ENCODE results near the gene KMT2C. TPM values are rescaled to one million over a fixed set of nuclear protein-coding genes. Genes with fewer than 3 reads are reported as not detected.
A peak's percentile ranks its signal among the peaks of the same experiment; 100 is the strongest.

The KMT2C gene
- total and polyA plus RNA-seq, 2 experiments from 2014 or later = 21.9 to 47.7 TPM

DNA sequence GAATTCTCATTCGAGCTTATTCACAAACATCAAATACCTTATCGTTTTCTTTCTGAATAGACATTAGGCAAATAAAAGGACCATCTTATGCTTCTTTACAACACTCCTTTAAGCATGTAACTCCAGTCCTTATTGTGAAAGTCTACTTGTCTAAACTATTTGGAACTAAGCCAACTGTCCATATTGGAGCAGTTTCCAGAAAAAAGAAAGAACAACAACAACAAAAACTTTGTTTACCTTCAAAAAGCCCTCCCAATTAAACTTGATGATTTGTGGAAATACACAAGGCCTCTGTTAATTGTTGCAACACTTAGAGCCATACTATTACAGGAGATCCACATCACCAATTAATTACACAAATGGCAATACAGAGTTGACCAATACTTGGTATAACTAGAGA is 246.7 kb downstream of the KMT2C start:
- 90% methylated on average over 2 of the region's 2 CpGs for WGBS (ENCODE audit: low lambda C conversion rate, missing lambda C conversion rate)
- TF ChIP-seq EZH2phosphoT487 (IDR thresholded peaks at IDR 0.05; ENCODE audit: low read depth, severe bottlenecking, unreplicated experiment) (no peak), EZH2 (IDR thresholded peaks at IDR 0.05; ENCODE audit: borderline replicate concordance) (no peak), CTCF (IDR thresholded peaks at IDR 0.05; ENCODE audit: poor library complexity) (no peak)
- DNase-seq (ENCODE audit: low spot score) = no peak
- Histone ChIP-seq H3K9me2 (replicated peaks; ENCODE audit: insufficient read depth) (no peaks in the 10 kb centered on the region), H3K27me3 (no peaks in the 10 kb centered on the region), H3K27ac (no peak overlapping the region), H2AFZ (no peak overlapping the region), H3K36me3 (replicated peaks; ENCODE audit: insufficient read depth, low read depth) (peaks cover 3% of the 10 kb centered on the region), H4K20me1 (ENCODE audit: insufficient read depth, poor library complexity, severe bottlenecking) (no peaks in the 10 kb centered on the region), H3K4me3 (no peak overlapping the region), H3K4me2 (no peak overlapping the region), H3K79me2 (no peaks in the 10 kb centered on the region), H3K9me3 (ENCODE audit: low read depth) (no peaks in the 10 kb centered on the region), H3K4me1 (ENCODE audit: insufficient read depth) (no peaks in the 10 kb centered on the region)

GRCh38 chr7:152185558-152185957 is 250.2 kb downstream of the KMT2C start:
- Histone ChIP-seq H3K4me2 (no peak overlapping the region), H3K36me3 (replicated peaks; ENCODE audit: insufficient read depth, low read depth) (peaks cover 3% of the 10 kb centered on the region), H3K27ac (no peak overlapping the region), H2AFZ (no peak overlapping the region), H3K9me3 (ENCODE audit: low read depth) (no peaks in the 10 kb centered on the region), H3K4me3 (no peak overlapping the region), H3K79me2 (no peaks in the 10 kb centered on the region), H3K27me3 (no peaks in the 10 kb centered on the region), H3K9me2 (replicated peaks; ENCODE audit: insufficient read depth) (no peaks in the 10 kb centered on the region), H4K20me1 (ENCODE audit: insufficient read depth, poor library complexity, severe bottlenecking) (peaks cover 3% of the 10 kb centered on the region), H3K4me1 (ENCODE audit: insufficient read depth) (no peaks in the 10 kb centered on the region)
- TF ChIP-seq CTCF (IDR thresholded peaks at IDR 0.05; ENCODE audit: poor library complexity) (no peak), EZH2phosphoT487 (IDR thresholded peaks at IDR 0.05; ENCODE audit: low read depth, severe bottlenecking, unreplicated experiment) (no peak), EZH2 (IDR thresholded peaks at IDR 0.05; ENCODE audit: borderline replicate concordance) (no peak)
- no peak for DNase-seq (ENCODE audit: low spot score)
- 77% methylated on average over 4 of the region's 4 CpGs for WGBS (ENCODE audit: low lambda C conversion rate, missing lambda C conversion rate)

GRCh38 chr7:152180587-152180986 is 255.2 kb downstream of the KMT2C start:
- no peak overlapping the region for H3K4me2 ChIP-seq
- no peaks in the 10 kb centered on the region for H3K4me1 ChIP-seq (ENCODE audit: insufficient read depth)
- no peak for TF ChIP-seq EZH2 (IDR thresholded peaks at IDR 0.05; ENCODE audit: borderline replicate concordance)
- no peak for TF ChIP-seq CTCF (IDR thresholded peaks at IDR 0.05; ENCODE audit: poor library complexity)
- no peak for TF ChIP-seq EZH2phosphoT487 (IDR thresholded peaks at IDR 0.05; ENCODE audit: low read depth, severe bottlenecking, unreplicated experiment)
- peak; percentile 11 for DNase-seq (ENCODE audit: low spot score)
- H3K36me3 ChIP-seq (replicated peaks; ENCODE audit: insufficient read depth, low read depth) = peaks cover 5% of the 10 kb centered on the region
- H4K20me1 ChIP-seq (ENCODE audit: insufficient read depth, poor library complexity, severe bottlenecking) = peaks cover 3% of the 10 kb centered on the region
- H3K27me3 ChIP-seq = no peaks in the 10 kb centered on the region
- H2AFZ ChIP-seq = no peak overlapping the region
- no peak overlapping the region for H3K27ac ChIP-seq
- no peaks in the 10 kb centered on the region for H3K79me2 ChIP-seq
- no peaks in the 10 kb centered on the region for H3K9me3 ChIP-seq (ENCODE audit: low read depth)
- H3K4me3 ChIP-seq = no peak overlapping the region
- 100% methylated on average over 1 of the region's 1 CpG for WGBS (ENCODE audit: low lambda C conversion rate, missing lambda C conversion rate)
- no peaks in the 10 kb centered on the region for H3K9me2 ChIP-seq (replicated peaks; ENCODE audit: insufficient read depth)

- no peak overlapping the region for H3K27ac ChIP-seq
- H3K79me2 ChIP-seq = no peaks in the 10 kb centered on the region
- H3K4me3 ChIP-seq = no peak overlapping the region
- no peaks in the 10 kb centered on the region for H3K27me3 ChIP-seq
- H3K36me3 ChIP-seq (replicated peaks; ENCODE audit: insufficient read depth, low read depth) = peaks cover 4% of the 10 kb centered on the region
- H3K4me2 ChIP-seq = no peak overlapping the region
- no peaks in the 10 kb centered on the region for H3K9me3 ChIP-seq (ENCODE audit: low read depth)
- H4K20me1 ChIP-seq (ENCODE audit: insufficient read depth, poor library complexity, severe bottlenecking) = peaks cover 3% of the 10 kb centered on the region
- no peak overlapping the region for H2AFZ ChIP-seq
- no peaks in the 10 kb centered on the region for H3K4me1 ChIP-seq (ENCODE audit: insufficient read depth)
- H3K9me2 ChIP-seq (replicated peaks; ENCODE audit: insufficient read depth) = no peaks in the 10 kb centered on the region
- WGBS (ENCODE audit: low lambda C conversion rate, missing lambda C conversion rate) = 98% methylated on average over 5 of the region's 5 CpGs
- TF ChIP-seq EZH2phosphoT487 (IDR thresholded peaks at IDR 0.05; ENCODE audit: low read depth, severe bottlenecking, unreplicated experiment) (no peak), CTCF (IDR thresholded peaks at IDR 0.05; ENCODE audit: poor library complexity) (no peak), EZH2 (IDR thresholded peaks at IDR 0.05; ENCODE audit: borderline replicate concordance) (no peak)
- DNase-seq (ENCODE audit: low spot score) = no peak
These were observed 255.8 kb downstream of the KMT2C start for GRCh38 chr7:152180048-152180447.
